Bronchial epithelial cell (primary cell): ENCODE results near the gene UBP1. TPM values are rescaled to one million over a fixed set of nuclear protein-coding genes. Genes with fewer than 3 reads are reported as not detected.

Experiments
- DNase-seq: peaks from one replicate; pipeline ENCODE4 v3.0.0-alpha.2; 2010; ENCODE audit warnings: low read depth
- FAIRE-seq: peaks from 2 replicates; lab custom pipeline; 2011; peaks lifted over from hg19 to GRCh38; lab: Jason Lieb, UNC
- H3K27me3 ChIP-seq: 2 replicates; pipeline ENCODE4 v1.5.1; 2011; ENCODE audit warnings: low read length; ENCODE audit not compliant: control insufficient read depth, insufficient read depth
- H3K36me3 ChIP-seq: 2 replicates; pipeline ENCODE4 v1.5.1; 2011; ENCODE audit warnings: low read length; ENCODE audit not compliant: control insufficient read depth, insufficient read depth
- H3K4me3 ChIP-seq: 2 replicates; pipeline ENCODE4 v1.5.1; 2011; ENCODE audit warnings: mild to moderate bottlenecking, low read depth, low read length, control low read depth
- CTCF ChIP-seq: IDR thresholded peaks from 2 replicates; pipeline ENCODE4 v1.5.1; 2011; ENCODE audit warnings: mild to moderate bottlenecking, moderate library complexity, low read length, control low read depth, inconsistent platforms; ENCODE audit not compliant: insufficient read depth, severe bottlenecking
- total RNA-seq: library from RNA; depleted of rRNA; stranded (reverse); fragments of >200 nt; gene quantifications from 2 replicates; pipeline ENCODE4 v1.2.1, GENCODE V29; 2014

The UBP1 gene
- total RNA-seq, 1 donor from 2014 or later, result 34.8 TPM

GRCh38 chr3:33391255-33391995 lies 48.8 kb downstream of the UBP1 start:
- TF ChIP-seq CTCF, result no peak
- Histone ChIP-seq H3K27me3 (no peaks in the 10 kb centered on the region), H3K4me3 (no peak overlapping the region), H3K36me3 (peaks cover 13% of the 10 kb centered on the region)
- no peak for FAIRE-seq
- DNase-seq, result no peak

- FAIRE-seq (no peak), DNase-seq (no peak)
- no peak for TF ChIP-seq CTCF
- no peaks in the 10 kb centered on the region for H3K27me3 ChIP-seq
- H3K36me3 ChIP-seq, result peaks cover 10% of the 10 kb centered on the region
- no peak overlapping the region for H3K4me3 ChIP-seq
Measured at GRCh38 chr3:33389908-33390307, 50.3 kb downstream of the UBP1 start.

- Histone ChIP-seq H3K36me3 (peaks cover 10% of the 10 kb centered on the region), H3K4me3 (no peak overlapping the region), H3K27me3 (no peaks in the 10 kb centered on the region)
- no peak for DNase-seq
- no peak for FAIRE-seq
- TF ChIP-seq CTCF, result no peak
Measured at GRCh38 chr3:33388374-33389100, 51.7 kb downstream of the UBP1 start.

DNA sequence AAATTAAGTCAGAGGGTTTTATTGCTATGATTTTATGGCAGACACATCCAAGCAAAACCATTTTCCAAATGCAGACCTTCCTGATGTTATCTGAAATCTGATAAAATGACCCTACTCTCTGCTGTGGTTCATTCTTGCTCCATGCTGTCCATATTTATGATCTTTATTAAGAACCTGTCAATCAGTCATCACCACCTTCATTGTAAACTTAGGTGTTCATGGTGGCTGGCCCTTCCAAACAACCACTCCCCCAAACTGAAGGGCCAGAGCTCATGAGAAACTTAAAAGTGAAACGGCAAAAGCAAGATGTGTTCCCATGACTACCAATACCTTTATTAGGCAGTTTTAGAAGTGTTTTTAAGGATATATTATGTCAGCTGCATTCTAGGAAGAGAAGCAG lies 53.6 kb downstream of the UBP1 start:
- TF ChIP-seq CTCF, result no peak
- FAIRE-seq, result no peak
- Histone ChIP-seq H3K27me3 (no peaks in the 10 kb centered on the region), H3K4me3 (no peak overlapping the region), H3K36me3 (peaks cover 7% of the 10 kb centered on the region)
- DNase-seq, result no peak

DNA sequence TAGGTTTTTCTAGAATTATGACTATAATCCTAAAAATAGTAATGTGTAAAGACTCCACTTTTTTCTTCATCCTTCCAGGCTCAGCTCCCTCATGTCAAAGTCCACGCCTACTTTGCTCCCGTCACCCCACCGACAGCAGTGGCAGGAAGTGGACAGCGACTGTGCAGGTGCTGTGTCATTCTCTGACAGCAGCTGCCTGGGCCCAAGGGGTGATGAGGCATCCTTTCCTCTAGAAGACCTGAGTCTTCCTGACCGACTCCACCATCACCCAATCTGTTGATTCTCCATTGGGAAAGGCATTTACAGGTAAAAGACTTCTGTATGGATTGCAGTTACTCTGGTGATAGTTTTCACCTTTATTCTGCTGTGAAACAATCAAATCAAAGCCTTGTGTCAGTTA lies 54.8 kb downstream of the UBP1 start:
- no peaks in the 10 kb centered on the region for H3K27me3 ChIP-seq
- no peak for TF ChIP-seq CTCF
- no peak overlapping the region for H3K4me3 ChIP-seq
- H3K36me3 ChIP-seq, result peaks cover 7% of the 10 kb centered on the region
- peak; percentile 35 for DNase-seq
- FAIRE-seq, result no peak
